Activated naive CD8-positive, alpha-beta T cell (primary cell): ENCODE measurements around the gene NOL4L.

Source experiments
- H3K27ac Mint-ChIP-seq: one replicate; pipeline ENCODE4 v1.8.0; 2021; ENCODE audit warnings: mixed read lengths
- H3K27me3 Mint-ChIP-seq: one replicate; pipeline ENCODE4 v1.8.0; 2021; ENCODE audit warnings: mixed read lengths
- H3K36me3 Mint-ChIP-seq: one replicate; pipeline ENCODE4 v1.8.0; 2021; ENCODE audit warnings: mixed read lengths
- H3K4me1 Mint-ChIP-seq: one replicate; pipeline ENCODE4 v1.8.0; 2021; ENCODE audit warnings: low read depth, mixed read lengths
- H3K4me3 Mint-ChIP-seq: one replicate; pipeline ENCODE4 v1.8.0; 2021; ENCODE audit warnings: mild to moderate bottlenecking, mixed read lengths
- H3K9me3 Mint-ChIP-seq: one replicate; pipeline ENCODE4 v1.8.0; 2021; ENCODE audit warnings: low read depth, mixed read lengths

Gene NOL4L

DNA sequence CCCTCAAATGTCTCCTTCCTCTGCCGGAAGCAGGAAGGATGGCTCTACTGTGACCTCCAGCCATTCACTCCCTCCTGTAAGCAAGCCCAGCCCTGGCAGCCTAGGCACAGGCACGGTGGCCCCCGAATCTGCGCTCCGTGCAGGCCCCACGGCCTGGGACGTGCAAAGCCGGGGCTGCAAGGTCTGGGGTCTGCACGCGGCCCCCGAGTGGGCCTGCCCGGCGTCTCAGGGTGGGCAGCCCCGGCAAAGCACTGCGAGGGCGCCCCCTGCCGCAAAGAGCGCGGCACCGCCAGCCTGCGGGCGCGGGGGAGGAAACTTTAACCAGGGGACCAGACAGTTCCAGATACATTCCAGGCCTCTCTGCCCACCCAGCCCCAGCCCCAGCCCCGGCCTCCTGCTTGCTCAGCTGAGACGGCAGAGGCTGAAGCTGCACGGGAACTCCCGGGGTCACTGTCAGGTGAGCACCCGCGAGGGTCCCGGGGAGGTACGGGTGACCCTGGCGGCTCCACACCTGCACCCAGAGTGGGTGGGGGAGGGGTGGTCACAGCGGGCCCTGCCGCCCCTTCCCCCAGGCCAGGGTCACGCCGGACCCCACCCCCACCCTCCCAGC is 128.2 kb downstream of the NOL4L start:
- Mint-ChIP-seq H3K36me3 (no peaks in the 10 kb centered on the region), H3K9me3 (no peaks in the 10 kb centered on the region), H3K4me1 (peaks cover 7% of the 10 kb centered on the region), H3K27me3 (no peaks in the 10 kb centered on the region), H3K4me3 (no peak overlapping the region), H3K27ac (no peak overlapping the region)

DNA sequence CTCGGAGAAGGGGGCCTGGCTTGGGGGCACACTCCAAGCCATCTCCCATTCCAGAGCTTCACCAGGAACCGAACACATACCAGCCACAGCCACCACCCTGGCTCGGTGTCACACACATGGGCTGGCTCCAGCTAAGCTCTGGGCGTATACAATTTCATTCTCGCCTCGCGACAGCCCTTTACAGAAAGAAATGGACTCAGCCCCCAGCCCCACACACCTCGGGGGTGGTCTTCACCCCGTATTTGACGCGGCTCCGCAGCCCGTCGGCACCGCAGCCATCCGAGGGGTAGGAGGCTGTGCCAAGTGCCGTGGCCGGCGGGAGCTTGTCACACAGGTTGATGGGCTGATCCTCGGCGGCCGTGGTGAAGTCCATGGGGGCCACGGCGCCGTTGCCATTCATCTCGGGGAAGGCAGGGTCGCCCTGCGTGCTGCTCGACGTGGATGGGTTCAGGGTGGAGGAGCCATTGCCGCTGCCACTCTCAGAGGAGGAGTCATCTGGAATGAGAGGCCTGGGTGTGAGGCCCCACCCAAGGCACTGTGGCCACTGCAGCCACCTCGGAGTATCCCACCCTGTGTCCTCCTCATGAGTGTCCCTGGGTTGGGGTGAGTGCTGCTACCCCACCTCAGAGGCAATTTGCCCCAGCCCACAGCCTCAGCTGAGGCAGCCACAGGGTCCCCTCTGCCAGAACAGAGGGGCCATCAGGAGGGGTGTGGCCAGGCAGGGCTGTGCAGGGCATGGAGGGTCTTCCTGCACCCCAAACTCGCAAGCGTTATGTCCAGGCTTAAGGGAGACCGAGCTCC is 129.0 kb downstream of the NOL4L start:
- Mint-ChIP-seq H3K9me3 (no peaks in the 10 kb centered on the region), H3K4me3 (no peak overlapping the region), H3K27ac (no peak overlapping the region), H3K4me1 (peaks cover 7% of the 10 kb centered on the region), H3K27me3 (no peaks in the 10 kb centered on the region), H3K36me3 (no peaks in the 10 kb centered on the region)

DNA sequence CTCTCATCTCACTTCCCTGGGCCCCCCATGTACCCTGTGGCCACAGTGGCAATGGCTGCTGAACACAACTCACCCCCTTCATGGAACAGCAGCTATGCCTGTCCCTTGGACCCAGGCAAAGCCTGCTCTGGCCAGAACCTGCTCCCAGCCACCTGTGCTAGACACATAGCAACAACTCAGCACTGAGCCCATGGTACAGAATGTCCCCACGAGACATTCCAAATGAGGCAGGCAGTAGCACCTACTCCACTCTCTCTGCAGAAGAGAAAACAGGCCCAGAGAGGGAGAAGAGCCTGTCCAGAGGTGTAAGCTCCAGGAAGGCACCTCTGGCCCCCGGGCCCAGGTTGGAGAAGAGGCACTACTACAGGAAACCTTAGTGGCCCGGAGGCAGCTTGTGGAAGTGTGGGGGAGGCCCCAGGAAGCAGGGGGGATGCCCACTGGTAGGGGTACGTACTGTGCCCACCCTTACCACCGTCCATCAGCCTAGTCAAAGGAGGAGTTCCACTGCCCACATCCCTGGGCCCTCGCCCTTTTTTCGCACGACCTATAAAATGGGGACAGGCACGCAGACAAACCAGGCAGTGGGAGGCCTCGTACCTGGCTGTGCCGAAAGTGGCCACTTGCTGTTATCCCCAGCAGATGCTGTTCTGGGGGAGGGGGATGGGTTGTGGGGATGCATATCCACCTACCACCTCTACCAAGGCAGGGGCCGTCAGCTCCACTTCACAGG is 129.8 kb downstream of the NOL4L start:
- H3K9me3 Mint-ChIP-seq, result no peaks in the 10 kb centered on the region
- no peak overlapping the region for H3K4me3 Mint-ChIP-seq
- no peaks in the 10 kb centered on the region for H3K27me3 Mint-ChIP-seq
- H3K4me1 Mint-ChIP-seq, result peaks cover 8% of the 10 kb centered on the region
- H3K27ac Mint-ChIP-seq, result peak overlapping the region; percentile 64
- no peaks in the 10 kb centered on the region for H3K36me3 Mint-ChIP-seq

- H3K4me1 Mint-ChIP-seq, result peaks cover 11% of the 10 kb centered on the region
- H3K36me3 Mint-ChIP-seq, result no peaks in the 10 kb centered on the region
- no peak overlapping the region for H3K4me3 Mint-ChIP-seq
- H3K27me3 Mint-ChIP-seq, result no peaks in the 10 kb centered on the region
- H3K27ac Mint-ChIP-seq, result no peak overlapping the region
- no peaks in the 10 kb centered on the region for H3K9me3 Mint-ChIP-seq
Measured at GRCh38 chr20:32454164-32455145, 130.7 kb downstream of the NOL4L start.

GRCh38 chr20:32453467-32454163 is 131.5 kb downstream of the NOL4L start:
- H3K36me3 Mint-ChIP-seq, result no peaks in the 10 kb centered on the region
- no peak overlapping the region for H3K4me3 Mint-ChIP-seq
- no peaks in the 10 kb centered on the region for H3K27me3 Mint-ChIP-seq
- no peak overlapping the region for H3K27ac Mint-ChIP-seq
- H3K9me3 Mint-ChIP-seq, result no peaks in the 10 kb centered on the region
- H3K4me1 Mint-ChIP-seq, result peaks cover 12% of the 10 kb centered on the region

DNA sequence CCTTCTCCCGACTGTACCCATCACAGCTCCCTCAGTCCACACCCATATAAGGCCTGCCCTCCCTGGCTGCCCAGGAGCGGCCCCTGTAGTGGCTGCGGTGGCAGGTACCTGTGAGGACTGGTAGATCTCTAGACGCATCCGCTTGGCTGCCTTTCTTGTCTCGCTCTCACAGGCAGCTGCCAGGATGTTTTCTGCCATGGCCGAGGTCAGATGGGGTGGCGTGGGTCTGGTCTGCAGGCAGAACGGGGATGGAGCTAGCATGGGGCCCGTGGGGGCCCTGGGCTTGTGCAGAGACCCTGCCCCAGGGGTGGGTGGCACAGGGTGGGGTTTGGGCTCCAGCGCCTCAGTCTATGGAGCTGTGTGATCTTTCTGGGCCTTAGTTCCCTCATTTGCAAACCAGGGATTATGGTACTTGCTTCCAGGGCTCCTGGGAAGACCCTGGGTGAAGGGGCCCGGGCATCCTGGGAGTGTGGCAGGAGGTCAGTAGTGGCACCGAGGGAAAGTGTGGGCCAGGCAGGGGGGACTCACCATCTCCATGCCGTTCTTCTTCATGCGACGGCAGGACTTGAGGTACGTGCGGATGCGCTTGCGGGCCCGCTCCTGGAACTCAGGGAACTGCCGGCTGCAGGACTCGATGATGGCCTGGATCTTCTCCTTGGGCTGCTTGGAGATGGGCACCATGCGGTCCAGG is 132.2 kb downstream of the NOL4L start:
- peak overlapping the region; percentile 75 for H3K27ac Mint-ChIP-seq

GRCh38 chr20:32451682-32452461 is 133.3 kb downstream of the NOL4L start:
- H3K36me3 Mint-ChIP-seq, result no peaks in the 10 kb centered on the region
- no peaks in the 10 kb centered on the region for H3K9me3 Mint-ChIP-seq
- peak overlapping the region; percentile 34 for H3K27ac Mint-ChIP-seq

More for the DNA sequence above, 132.2 kb downstream of the NOL4L start:
- Mint-ChIP-seq H3K4me3 (no peak overlapping the region), H3K9me3 (no peaks in the 10 kb centered on the region), H3K27me3 (no peaks in the 10 kb centered on the region), H3K36me3 (no peaks in the 10 kb centered on the region), H3K4me1 (peaks cover 13% of the 10 kb centered on the region)

GRCh38 chr20:32451340-32451681 is 133.8 kb downstream of the NOL4L start:
- no peak overlapping the region for H3K4me3 Mint-ChIP-seq
- H3K27me3 Mint-ChIP-seq, result no peaks in the 10 kb centered on the region
- H3K36me3 Mint-ChIP-seq, result no peaks in the 10 kb centered on the region
- H3K4me1 Mint-ChIP-seq, result peaks cover 17% of the 10 kb centered on the region
- peak overlapping the region; percentile 54 for H3K27ac Mint-ChIP-seq
- no peaks in the 10 kb centered on the region for H3K9me3 Mint-ChIP-seq

More at GRCh38 chr20:32451682-32452461, 133.3 kb downstream of the NOL4L start:
- Mint-ChIP-seq H3K4me3 (no peak overlapping the region), H3K27me3 (no peaks in the 10 kb centered on the region), H3K4me1 (peaks cover 13% of the 10 kb centered on the region)

GRCh38 chr20:32450484-32451061 is 134.6 kb downstream of the NOL4L start:
- H3K4me1 Mint-ChIP-seq, result peaks cover 17% of the 10 kb centered on the region
- no peaks in the 10 kb centered on the region for H3K36me3 Mint-ChIP-seq
- H3K27me3 Mint-ChIP-seq, result no peaks in the 10 kb centered on the region
- H3K9me3 Mint-ChIP-seq, result no peaks in the 10 kb centered on the region
- H3K4me3 Mint-ChIP-seq, result no peak overlapping the region
- H3K27ac Mint-ChIP-seq, result peak overlapping the region; percentile 85

DNA sequence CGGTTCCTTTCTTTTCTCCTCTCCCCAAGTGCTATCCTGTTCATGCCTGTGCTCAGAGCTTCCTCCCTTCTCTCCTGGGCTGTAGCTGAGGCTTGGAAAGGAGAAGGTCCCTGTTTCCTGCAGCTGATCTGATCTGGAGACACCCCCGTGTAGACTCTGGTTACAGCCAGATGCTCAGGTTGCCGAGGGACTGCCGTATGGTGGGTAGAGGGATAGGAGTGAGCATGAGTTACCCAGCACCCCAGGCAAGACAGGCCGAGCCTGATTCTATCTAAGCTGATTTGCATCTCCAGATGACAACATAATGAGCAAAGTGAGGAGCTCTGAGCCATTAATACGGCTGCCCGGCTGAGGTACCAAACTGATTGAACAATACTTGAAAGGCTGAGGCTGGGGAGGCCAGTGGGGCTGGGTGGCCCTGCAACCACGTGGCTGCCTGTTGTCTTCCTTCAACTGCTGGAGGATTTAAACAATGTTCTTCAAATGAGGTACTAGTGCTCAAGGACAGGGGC is 135.2 kb downstream of the NOL4L start:
- Mint-ChIP-seq H3K36me3 (no peaks in the 10 kb centered on the region), H3K4me3 (no peak overlapping the region)

DNA sequence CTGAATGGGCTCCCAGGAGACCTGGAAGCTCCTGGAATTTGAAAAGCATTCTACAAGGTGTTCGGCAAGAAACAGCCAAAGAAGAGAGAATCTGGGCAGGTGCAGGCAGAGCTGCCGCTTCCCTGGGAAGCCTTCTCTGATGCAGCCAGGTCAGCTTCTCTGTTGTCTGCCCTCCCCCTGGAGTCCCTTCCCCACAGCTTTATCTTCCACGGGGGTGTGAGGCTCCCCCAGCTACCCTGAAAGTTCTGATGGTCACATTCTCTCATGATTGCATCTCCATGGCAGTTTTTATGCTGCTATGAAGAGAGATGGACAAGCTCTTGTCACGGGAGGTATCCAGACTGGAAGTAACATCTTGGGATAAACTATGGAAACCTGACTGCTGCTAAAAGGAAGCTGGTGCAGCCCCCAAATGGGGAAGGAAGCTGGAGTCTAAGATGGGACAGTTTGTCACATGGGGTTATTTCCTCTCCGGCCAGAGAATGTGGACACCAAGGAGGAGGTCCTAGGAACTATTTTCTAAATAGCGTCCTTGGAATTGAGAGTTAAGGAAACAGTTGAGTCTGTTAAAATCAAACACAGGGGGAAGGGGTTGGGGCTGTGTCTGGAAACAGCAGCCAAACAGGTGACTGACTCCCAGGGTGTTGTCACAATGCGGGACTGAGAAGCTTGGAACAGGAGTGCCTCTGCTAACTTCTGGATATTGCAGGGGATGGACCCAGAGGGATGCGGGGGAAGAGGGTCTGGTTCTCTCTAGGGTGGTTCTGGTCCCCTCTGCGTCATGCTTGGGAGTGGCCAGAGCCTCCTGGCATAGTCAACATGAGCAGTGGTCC is 135.9 kb downstream of the NOL4L start:
- H3K4me1 Mint-ChIP-seq, result peaks cover 27% of the 10 kb centered on the region
- H3K4me3 Mint-ChIP-seq, result no peak overlapping the region
- no peaks in the 10 kb centered on the region for H3K27me3 Mint-ChIP-seq
- no peaks in the 10 kb centered on the region for H3K36me3 Mint-ChIP-seq
- no peaks in the 10 kb centered on the region for H3K9me3 Mint-ChIP-seq
- H3K27ac Mint-ChIP-seq, result peak overlapping the region; percentile 85

More for the DNA sequence above, 135.2 kb downstream of the NOL4L start:
- Mint-ChIP-seq H3K27ac (peak overlapping the region; percentile 85), H3K9me3 (no peaks in the 10 kb centered on the region), H3K27me3 (no peaks in the 10 kb centered on the region), H3K4me1 (peaks cover 24% of the 10 kb centered on the region)
